ENCODE data around the gene WDPCP. TPM values are rescaled to one million over a fixed set of nuclear protein-coding genes. Genes with fewer than 3 reads are reported as not detected.

Gene WDPCP
- total and polyA plus RNA-seq, 2 of the 8 experiments (the other 6 are each of a cell fraction or from before 2014, with no cell fraction given), result 9.3 to 25.8 TPM

DNA sequence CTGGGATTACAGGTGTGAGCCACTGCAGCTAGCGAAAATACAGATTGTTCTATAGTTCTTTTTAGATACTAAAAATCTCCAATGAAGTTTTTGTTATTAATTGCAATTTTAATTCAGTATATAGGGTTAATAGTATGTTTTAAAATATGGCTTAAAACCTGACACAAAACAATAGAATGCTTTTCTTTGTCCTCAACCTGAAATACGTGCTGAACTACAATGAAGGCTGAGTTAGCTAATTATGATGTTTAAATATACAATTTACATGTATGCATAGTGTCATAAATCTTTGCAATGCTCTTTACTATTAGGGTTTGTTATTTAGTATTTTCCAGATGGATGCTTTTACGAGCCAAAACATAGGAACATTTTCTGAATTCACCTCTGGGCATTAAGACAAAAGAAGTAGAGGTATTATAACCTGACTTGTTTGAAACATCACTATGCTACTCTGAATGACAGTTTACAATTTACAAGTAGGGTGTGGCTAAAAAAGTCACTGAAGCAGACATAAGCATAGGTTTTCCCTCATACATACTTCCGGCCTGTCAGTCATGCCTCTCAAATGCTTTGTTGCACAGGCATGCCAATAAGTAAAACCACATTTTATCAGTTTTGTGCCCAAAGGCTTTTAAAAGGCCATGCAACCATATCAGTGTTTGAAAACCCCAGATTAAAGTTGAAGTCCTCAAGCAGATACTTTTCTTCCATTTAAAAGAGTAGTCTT lies 369.3 kb downstream of the WDPCP start (continued):
- TF ChIP-seq, protein P1, sequence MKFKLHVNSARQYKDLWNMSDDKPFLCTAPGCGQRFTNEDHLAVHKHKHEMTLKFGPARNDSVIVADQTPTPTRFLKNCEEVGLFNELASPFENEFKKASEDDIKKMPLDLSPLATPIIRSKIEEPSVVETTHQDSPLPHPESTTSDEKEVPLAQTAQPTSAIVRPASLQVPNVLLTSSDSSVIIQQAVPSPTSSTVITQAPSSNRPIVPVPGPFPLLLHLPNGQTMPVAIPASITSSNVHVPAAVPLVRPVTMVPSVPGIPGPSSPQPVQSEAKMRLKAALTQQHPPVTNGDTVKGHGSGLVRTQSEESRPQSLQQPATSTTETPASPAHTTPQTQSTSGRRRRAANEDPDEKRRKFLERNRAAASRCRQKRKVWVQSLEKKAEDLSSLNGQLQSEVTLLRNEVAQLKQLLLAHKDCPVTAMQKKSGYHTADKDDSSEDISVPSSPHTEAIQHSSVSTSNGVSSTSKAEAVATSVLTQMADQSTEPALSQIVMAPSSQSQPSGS (IDR thresholded peaks at IDR 0.05; ENCODE audit: low read length), result no peak
- no peak for TF ChIP-seq JUND (IDR thresholded peaks at IDR 0.05; ENCODE audit: low read length)
